PC-3 (cell line): ENCODE data around the gene CHST14. TPM values are rescaled to one million over a fixed set of nuclear protein-coding genes. Genes with fewer than 3 reads are reported as not detected.

Source experiments
- ATAC-seq: fragments of 200-7000 bp; cut with Tn5 transposase; 2 replicates; pipeline ENCODE4 v1.9.1; 2020; ENCODE audit warnings: mild to moderate bottlenecking, moderate library complexity
- BruUV-seq: library from RNA; stranded (reverse); fragments of 400-500 nt; replicated peaks from 2 replicates; lab custom pipeline; 2021; lab: Mats Ljungman, UMichigan
- CTCF ChIA-PET: fragments of 300-600 bp; sonication (Branson Sonifier 250); formaldehyde crosslinking; loops from one replicate; lab custom pipeline; 2022; ENCODE audit warnings: antibody characterized with exemption; lab: Charles Lee
- POLR2A ChIA-PET: fragments of 300-600 bp; sonication (Branson Sonifier 250); formaldehyde crosslinking; loops from one replicate; lab custom pipeline; 2022; ENCODE audit warnings: antibody characterized with exemption; ENCODE audit not compliant: unreplicated experiment; lab: Charles Lee
- DNase-seq: peaks from one replicate; pipeline ENCODE4 v3.0.0-alpha.2; 2015
- H2AFZ ChIP-seq: fragments of 300-600 bp; sonication (generic); 2 replicates; pipeline ENCODE4 v1.6.0; 2016; ENCODE audit warnings: antibody characterized with exemption, low read length
- H3F3A ChIP-seq: fragments of 300-600 bp; sonication (generic); one replicate; pipeline ENCODE4 v1.6.0; 2017; ENCODE audit warnings: antibody characterized with exemption, low read length, control low read depth, mild to moderate bottlenecking; ENCODE audit not compliant: unreplicated experiment
- H3K27ac ChIP-seq: fragments of 300-600 bp; sonication (generic); 2 replicates; pipeline ENCODE4 v1.5.1; 2016; ENCODE audit warnings: mild to moderate bottlenecking, low read length
- H3K27me3 ChIP-seq: fragments of 300-600 bp; sonication (generic); 2 replicates; pipeline ENCODE4 v1.6.1; 2016; ENCODE audit warnings: low read length, mixed read lengths
- H3K36me3 ChIP-seq: fragments of 300-600 bp; sonication (generic); 2 replicates; pipeline ENCODE4 v1.6.1; 2016; ENCODE audit warnings: low read depth, mixed run types, low read length, mixed read lengths
- H3K4me1 ChIP-seq: fragments of 300-600 bp; sonication (generic); 2 replicates; pipeline ENCODE4 v1.5.1; 2016; ENCODE audit warnings: low read length; ENCODE audit not compliant: insufficient read depth
- H3K4me2 ChIP-seq: fragments of 300-600 bp; sonication (generic); 2 replicates; pipeline ENCODE4 v1.6.0; 2016; ENCODE audit warnings: low read length
- H3K4me3 ChIP-seq: fragments of 300-600 bp; sonication (generic); 2 replicates; pipeline ENCODE4 v1.5.1; 2016; ENCODE audit warnings: mild to moderate bottlenecking, low read length, mixed read lengths
- H3K79me2 ChIP-seq: fragments of 300-600 bp; sonication (generic); 2 replicates; pipeline ENCODE4 v1.6.1; 2017; ENCODE audit warnings: low read length, mixed read lengths
- H3K9ac ChIP-seq: fragments of 300-600 bp; sonication (generic); 2 replicates; pipeline ENCODE4 v1.6.0; 2016; ENCODE audit warnings: mild to moderate bottlenecking, low read length
- H3K9me2 ChIP-seq: fragments of 300-600 bp; sonication (generic); replicated peaks from 2 replicates; pipeline ENCODE4 v1.6.1; 2016; ENCODE audit warnings: mixed run types, low read length, mixed read lengths
- H3K9me3 ChIP-seq: fragments of 300-600 bp; sonication (generic); 2 replicates; pipeline ENCODE4 v1.6.1; 2016; ENCODE audit warnings: low read length, mixed read lengths
- H4K20me1 ChIP-seq: fragments of 300-600 bp; sonication (generic); 2 replicates; pipeline ENCODE4 v1.6.1; 2016; ENCODE audit warnings: low read length, mixed read lengths
- EZH2 ChIP-seq: fragments of 300-600 bp; sonication (generic); IDR thresholded peaks from one replicate; pipeline ENCODE4 v1.6.1; 2017; ENCODE audit warnings: antibody characterized with exemption, mild to moderate bottlenecking, low read length; ENCODE audit not compliant: unreplicated experiment
- EZH2phosphoT487 ChIP-seq: fragments of 300-600 bp; sonication (generic); IDR thresholded peaks from 2 replicates; pipeline ENCODE4 v1.6.1; 2018; ENCODE audit warnings: mild to moderate bottlenecking, antibody characterized with exemption, low read length, borderline replicate concordance
- intact Hi-C: fragments of 100-400 bp; cut with micrococcal nuclease; formaldehyde crosslinking; loops from 2 replicates; pipeline ENCODE4 v1.9.0; 2023
- total RNA-seq: library from RNA; depleted of rRNA; stranded (reverse); fragments of >200 nt; gene quantifications from 2 replicates; pipeline ENCODE4 v1.2.3, GENCODE V29; 2014
- TF ChIP-seq, protein P1 (sequence below): fragments of 300-600 bp; sonication (generic); conservative IDR thresholded peaks from 2 replicates; pipeline ENCODE4 v1.5.1; 2017; ENCODE audit warnings: antibody characterized with exemption, low read depth, mild to moderate bottlenecking, low read length

Gene CHST14
- total RNA-seq, 1 experiment from 2014 or later, result 13.0 TPM

DNA sequence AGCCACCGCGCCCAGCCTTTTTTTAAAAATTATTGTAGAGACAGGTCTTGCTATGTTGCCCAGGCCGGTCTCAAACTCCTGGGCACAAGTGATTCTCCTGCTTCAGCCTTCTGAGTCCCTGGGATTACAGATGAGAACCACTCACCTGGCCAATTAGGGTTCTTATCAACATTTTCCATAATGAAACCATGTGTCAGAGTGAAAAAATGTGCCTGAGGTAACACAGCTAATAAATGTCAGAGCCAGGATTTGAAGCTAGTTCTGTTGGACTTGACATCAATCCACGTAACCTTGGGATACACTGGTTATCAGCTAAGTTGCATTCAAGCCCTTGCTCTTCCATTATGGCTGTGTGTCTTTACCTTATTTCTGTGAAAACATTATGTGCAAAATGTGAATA lies 29.1 kb downstream of the CHST14 start:
- BruUV-seq, result no TSS peak
- ChIA-PET CTCF (interaction anchor here (1.0 kb wide), 1 partner anchor 221 kb away, joined by 3 read pairs; no protein-coding TSS in a partner anchor), POLR2A (no interaction called here)
- H3K9me3 ChIP-seq, result no peaks in the 10 kb centered on the region
- ATAC-seq, result no peak
- H4K20me1 ChIP-seq, result no peaks in the 10 kb centered on the region
- peak overlapping the region; percentile 63 for H3K4me2 ChIP-seq
- H3F3A ChIP-seq, result peaks cover 7% of the 10 kb centered on the region
- no peaks in the 10 kb centered on the region for H3K9me2 ChIP-seq
- H3K4me1 ChIP-seq, result peaks cover 39% of the 10 kb centered on the region
- no peaks in the 10 kb centered on the region for H3K79me2 ChIP-seq
- H3K4me3 ChIP-seq, result no peak overlapping the region
- no peaks in the 10 kb centered on the region for H3K36me3 ChIP-seq
- no peak overlapping the region for H2AFZ ChIP-seq
- intact Hi-C loops, result loop anchor here (2.0 to 10.0 kb wide), 2 partner anchors 59 to 155 kb away; partner anchors contain the start of genes BAHD1 and CCDC9B
- no peaks in the 10 kb centered on the region for H3K27me3 ChIP-seq
- no peak overlapping the region for H3K9ac ChIP-seq
- no peak overlapping the region for H3K27ac ChIP-seq
- peak; percentile 54 for DNase-seq
- no peak for TF ChIP-seq EZH2phosphoT487

DNA sequence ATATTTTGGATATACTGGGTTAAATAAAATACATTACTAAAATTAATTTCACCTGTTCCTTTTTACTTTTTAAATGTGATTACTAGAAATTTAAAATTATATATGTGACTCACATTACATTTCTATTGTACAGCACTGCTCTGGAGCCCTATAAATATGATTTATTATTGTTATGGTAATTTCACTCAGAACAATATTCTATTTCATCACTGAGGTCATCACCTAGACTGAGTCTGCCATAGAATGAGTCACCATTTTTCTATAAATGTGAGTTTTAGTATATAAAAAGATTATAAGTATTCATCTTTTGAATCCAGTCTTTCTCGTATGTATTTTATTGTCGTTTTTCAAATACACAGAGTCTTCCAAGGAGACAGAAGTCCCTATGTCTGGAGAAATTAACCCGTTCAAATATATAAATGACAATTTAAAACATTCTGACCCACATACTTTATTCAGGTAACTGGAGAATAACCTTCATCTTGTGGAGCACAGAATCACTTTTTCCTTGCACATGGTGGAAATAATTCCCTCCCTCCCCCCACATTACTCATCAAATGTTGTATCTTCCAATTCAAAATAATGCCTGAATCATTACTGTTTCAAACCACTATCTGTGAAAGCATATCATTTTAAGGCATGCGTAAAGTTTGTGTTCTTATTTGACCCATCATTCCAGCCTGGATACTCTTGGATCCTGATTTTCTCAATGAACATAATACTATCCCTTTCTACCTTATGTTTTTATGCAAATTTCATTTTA lies 30.0 kb downstream of the CHST14 start:
- peak overlapping the region; percentile 71 for H3K27ac ChIP-seq
- H3K4me1 ChIP-seq, result peaks cover 39% of the 10 kb centered on the region
- peaks cover 7% of the 10 kb centered on the region for H3F3A ChIP-seq
- H2AFZ ChIP-seq, result peak overlapping the region; percentile 4; the same call in 1 of the 2 replicates
- H3K79me2 ChIP-seq, result no peaks in the 10 kb centered on the region
- H3K36me3 ChIP-seq, result no peaks in the 10 kb centered on the region
- ATAC-seq (peak; percentile 79), DNase-seq (peak; percentile 75)
- H3K27me3 ChIP-seq, result no peaks in the 10 kb centered on the region
- no peaks in the 10 kb centered on the region for H3K9me3 ChIP-seq
- H4K20me1 ChIP-seq, result no peaks in the 10 kb centered on the region
- no peaks in the 10 kb centered on the region for H3K9me2 ChIP-seq
- ChIA-PET CTCF (interaction anchor here (0.6 to 1.0 kb wide), 2 partner anchors 9 to 222 kb away, joined by 3 to 4 read pairs; no protein-coding TSS in a partner anchor), POLR2A (interaction anchor here (0.5 kb wide), 1 partner anchor 108 kb away, joined by 13 read pairs; no protein-coding TSS in a partner anchor)
- H3K9ac ChIP-seq, result no peak overlapping the region
- TF ChIP-seq, protein P1, sequence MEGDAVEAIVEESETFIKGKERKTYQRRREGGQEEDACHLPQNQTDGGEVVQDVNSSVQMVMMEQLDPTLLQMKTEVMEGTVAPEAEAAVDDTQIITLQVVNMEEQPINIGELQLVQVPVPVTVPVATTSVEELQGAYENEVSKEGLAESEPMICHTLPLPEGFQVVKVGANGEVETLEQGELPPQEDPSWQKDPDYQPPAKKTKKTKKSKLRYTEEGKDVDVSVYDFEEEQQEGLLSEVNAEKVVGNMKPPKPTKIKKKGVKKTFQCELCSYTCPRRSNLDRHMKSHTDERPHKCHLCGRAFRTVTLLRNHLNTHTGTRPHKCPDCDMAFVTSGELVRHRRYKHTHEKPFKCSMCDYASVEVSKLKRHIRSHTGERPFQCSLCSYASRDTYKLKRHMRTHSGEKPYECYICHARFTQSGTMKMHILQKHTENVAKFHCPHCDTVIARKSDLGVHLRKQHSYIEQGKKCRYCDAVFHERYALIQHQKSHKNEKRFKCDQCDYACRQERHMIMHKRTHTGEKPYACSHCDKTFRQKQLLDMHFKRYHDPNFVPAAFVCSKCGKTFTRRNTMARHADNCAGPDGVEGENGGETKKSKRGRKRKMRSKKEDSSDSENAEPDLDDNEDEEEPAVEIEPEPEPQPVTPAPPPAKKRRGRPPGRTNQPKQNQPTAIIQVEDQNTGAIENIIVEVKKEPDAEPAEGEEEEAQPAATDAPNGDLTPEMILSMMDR, result no peak
- TF ChIP-seq EZH2phosphoT487, result no peak
- H3K4me3 ChIP-seq, result peak overlapping the region; percentile 19; the same call in 1 of the 2 replicates
- peak overlapping the region; percentile 63 for H3K4me2 ChIP-seq
- intact Hi-C loops, result loop anchor here (2.0 to 10.0 kb wide), 2 partner anchors 60 to 156 kb away; partner anchors contain the start of genes BAHD1 and CCDC9B
- BruUV-seq, result no TSS peak

DNA sequence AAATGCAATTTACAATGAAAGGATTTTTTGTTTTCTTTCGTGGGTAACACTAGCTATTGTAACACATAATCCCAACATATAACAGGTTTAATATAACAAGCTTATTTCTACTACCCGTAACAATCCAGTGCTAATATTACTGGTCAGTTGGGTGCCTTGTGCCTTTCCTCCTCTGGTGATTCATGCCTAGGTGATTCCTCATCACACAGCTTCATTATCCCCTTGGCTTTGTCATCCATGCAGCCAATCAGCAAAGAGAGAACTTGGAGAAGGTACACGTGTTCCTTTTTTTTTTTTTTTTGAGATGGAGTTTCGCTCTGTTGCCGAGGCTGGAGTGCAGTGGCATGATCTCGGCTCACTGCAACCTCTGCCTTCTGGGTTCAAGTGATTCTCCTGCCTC lies 30.7 kb downstream of the CHST14 start:
- H3K9ac ChIP-seq, result no peak overlapping the region
- no peaks in the 10 kb centered on the region for H3K79me2 ChIP-seq
- ATAC-seq (no peak), DNase-seq (peak; percentile 56)
- H3K4me2 ChIP-seq, result peak overlapping the region; percentile 63
- POLR2A ChIA-PET, result no interaction called here
- CTCF ChIA-PET, result interaction anchor here (0.6 kb wide), 1 partner anchor 9 kb away, joined by 4 read pairs; no protein-coding TSS in a partner anchor
- TF ChIP-seq, protein P1, result no peak
- TF ChIP-seq EZH2, result no peak
- TF ChIP-seq EZH2phosphoT487, result no peak
- H3K36me3 ChIP-seq, result no peaks in the 10 kb centered on the region
- no peaks in the 10 kb centered on the region for H4K20me1 ChIP-seq
- peaks cover 7% of the 10 kb centered on the region for H3F3A ChIP-seq
- no peaks in the 10 kb centered on the region for H3K27me3 ChIP-seq
- peaks cover 39% of the 10 kb centered on the region for H3K4me1 ChIP-seq
- no peaks in the 10 kb centered on the region for H3K9me2 ChIP-seq
- peak overlapping the region; percentile 71 for H3K27ac ChIP-seq
- BruUV-seq, result no TSS peak
- peak overlapping the region; percentile 19; the same call in 1 of the 2 replicates for H3K4me3 ChIP-seq
- H3K9me3 ChIP-seq, result no peaks in the 10 kb centered on the region
- 0 out of 2 replicates have a peak overlapping the region, but pooled peaks have one; percentile 4 for H2AFZ ChIP-seq
- intact Hi-C loops, result loop anchor here (2.0 to 10.0 kb wide), 2 partner anchors 61 to 157 kb away; partner anchors contain the start of genes BAHD1 and CCDC9B
